Hematopoietic multipotent progenitor cell treated with erythropoietin and hydrocortisone succinate and interleukin-3 and kit ligand, for 15 days (in vitro differentiated cells): ENCODE data around the gene SLC24A3.

Experiments used
- DNase-seq: peaks from one replicate; pipeline ENCODE4 v3.0.0-alpha.2; 2015; ENCODE audit warnings: low spot score

The SLC24A3 gene

GRCh38 chr20:19341348-19342053 is 129.1 kb downstream of the SLC24A3 start:
- no peak for DNase-seq

GRCh38 chr20:19344341-19344740 is 131.9 kb downstream of the SLC24A3 start:
- no peak for DNase-seq

DNA sequence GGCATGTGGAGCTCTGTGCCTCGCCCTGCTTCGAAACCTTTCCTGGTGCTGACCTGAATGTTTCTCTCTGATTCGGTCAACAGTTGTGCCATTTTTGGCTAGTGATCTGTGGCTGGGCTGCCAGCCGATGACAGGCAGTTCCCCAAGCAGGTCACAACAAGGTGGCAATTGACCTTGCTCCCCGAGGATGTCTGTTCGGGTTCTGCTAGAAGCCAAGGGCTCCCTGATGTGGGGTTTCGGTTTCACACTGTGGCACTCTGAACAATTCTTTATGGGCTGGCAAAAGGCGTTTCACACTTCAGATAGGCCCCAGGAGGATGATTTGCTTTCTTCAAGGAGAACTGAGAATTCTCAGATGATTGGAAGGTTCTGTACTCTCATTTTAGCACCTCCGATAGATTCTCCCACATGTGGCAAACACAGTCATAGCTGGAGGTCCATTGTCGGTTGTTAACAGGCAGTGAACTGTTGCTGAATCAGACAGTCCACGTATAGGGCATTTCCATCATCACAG is 135.6 kb downstream of the SLC24A3 start:
- DNase-seq = no peak

- DNase-seq = no peak
Observed at GRCh38 chr20:19348582-19348981, 136.1 kb downstream of the SLC24A3 start.

- no peak for DNase-seq
Observed at GRCh38 chr20:19349879-19350278, 137.4 kb downstream of the SLC24A3 start.

GRCh38 chr20:19351542-19351941 is 139.1 kb downstream of the SLC24A3 start:
- DNase-seq = no peak

GRCh38 chr20:19354950-19355349 is 142.5 kb downstream of the SLC24A3 start:
- no peak for DNase-seq

DNA sequence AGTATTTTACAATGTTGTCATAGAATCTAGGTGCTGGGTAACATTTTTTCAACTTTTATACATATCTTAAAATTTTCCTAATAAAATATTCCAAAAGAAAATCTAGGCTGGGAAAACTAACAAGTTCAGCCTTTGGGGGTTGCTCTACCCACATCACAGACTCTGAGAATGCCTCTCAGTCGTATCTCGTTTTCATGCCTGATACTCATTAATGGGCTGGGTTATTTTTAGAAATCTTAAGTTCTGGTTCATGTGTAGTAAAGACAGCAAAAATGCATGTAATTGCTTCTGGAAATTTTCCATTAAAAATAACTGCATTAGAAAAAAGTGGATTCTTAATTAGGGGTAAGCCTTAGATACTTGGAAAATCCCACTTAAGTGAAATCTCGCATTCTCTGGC is 149.3 kb downstream of the SLC24A3 start:
- no peak for DNase-seq

DNA sequence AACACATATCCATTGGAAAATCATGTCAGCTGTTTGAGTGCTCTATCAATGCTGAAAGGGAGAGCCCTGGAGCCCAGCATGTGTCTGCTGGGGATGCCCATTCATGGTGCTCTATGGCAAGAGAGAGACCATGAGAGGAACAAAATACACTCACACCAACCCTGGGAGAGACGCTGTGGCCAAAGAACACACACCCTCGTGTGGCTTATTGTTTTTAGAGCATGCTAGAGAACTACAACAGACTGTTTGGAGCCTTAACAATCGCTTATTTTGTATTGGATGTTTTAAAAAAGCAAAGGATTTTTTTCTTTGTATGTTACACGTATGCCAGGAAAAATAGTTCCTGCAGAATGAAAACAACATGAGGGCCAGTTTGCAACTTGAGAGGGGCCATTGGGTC is 151.0 kb downstream of the SLC24A3 start:
- DNase-seq = no peak

DNA sequence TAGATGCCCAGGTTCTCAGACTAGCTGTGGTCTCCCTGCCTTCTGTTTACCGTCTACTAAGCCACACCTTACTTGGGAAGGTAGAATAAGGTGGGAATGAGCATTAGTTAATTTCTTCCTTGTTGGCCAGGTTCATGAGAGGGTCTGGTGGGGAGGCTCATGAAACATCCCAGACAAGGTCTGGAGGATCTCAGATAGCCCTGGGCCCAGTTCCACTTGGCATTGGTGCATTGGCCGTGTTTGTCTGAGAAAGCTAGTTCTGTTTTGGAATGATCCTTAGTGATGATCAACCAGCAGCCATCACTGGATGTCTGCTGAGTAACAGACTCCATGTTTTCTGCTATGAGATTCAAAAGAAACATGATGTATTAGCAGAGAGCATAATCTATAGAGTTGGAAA is 155.1 kb downstream of the SLC24A3 start:
- DNase-seq = no peak

DNA sequence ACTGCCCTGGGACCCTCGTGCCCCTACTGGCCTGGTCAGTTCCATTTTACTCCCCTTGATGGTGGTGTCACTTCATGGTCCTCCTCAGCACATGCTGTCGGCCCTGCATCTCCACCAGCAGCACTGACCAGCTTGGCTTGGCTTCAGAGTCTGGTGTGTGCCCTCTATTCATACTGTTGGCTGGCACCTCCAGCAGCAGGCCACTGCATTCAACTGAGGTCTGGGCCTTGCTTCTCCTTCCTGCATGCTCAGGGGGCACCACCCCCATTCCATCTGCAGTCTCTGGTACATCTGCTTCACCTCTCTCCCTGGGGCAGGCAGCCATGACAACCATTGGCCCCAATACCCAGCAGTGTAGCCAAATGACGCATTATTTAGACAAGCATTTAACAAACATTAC is 155.9 kb downstream of the SLC24A3 start:
- DNase-seq = no peak

DNA sequence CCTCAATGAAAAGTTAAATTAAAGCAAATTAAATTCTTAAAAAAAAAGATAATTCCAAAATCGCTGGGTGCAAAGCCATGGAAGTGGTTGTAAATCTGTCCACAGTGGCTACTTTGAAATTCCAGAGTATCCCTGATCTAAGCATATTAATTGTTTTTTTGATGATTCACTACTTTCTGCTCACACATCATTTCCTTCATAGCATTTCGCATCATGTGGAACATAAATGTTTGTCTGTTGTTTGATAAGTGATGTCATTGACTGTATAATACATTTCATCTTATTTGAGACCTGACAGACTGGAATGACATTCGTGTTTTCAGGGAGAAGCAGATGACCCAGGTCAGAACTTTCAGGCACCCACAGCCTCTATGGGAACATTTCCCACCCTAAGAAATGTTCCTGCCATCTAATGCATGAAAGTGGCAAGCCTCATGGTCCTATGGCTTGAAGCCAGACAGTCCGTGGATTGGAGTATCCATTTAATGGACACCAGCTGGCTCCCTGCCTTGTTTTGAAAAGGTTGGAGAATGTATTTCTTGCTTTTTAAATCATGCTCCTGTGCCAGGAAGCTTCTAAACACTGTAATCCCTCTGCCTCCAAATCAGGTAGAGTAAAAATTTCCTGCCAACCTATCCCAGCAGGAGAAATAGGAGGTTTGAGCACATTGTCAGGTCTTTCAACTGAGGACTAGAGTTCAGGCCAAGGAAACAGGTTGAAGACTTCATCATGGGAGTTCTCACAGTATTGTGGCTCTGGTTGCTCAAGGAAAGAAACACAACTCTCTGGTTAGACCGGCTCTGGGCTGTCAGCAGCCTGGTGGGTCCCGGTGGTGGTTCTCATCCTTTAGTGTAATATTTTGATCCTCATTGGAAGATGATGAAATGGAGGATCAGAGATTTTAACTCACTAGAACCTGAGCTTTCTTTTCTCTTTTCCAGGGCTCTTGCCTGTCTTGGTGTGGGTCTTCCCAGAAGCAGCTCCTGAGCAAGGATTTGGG is 157.9 kb downstream of the SLC24A3 start:
- DNase-seq = no peak

DNA sequence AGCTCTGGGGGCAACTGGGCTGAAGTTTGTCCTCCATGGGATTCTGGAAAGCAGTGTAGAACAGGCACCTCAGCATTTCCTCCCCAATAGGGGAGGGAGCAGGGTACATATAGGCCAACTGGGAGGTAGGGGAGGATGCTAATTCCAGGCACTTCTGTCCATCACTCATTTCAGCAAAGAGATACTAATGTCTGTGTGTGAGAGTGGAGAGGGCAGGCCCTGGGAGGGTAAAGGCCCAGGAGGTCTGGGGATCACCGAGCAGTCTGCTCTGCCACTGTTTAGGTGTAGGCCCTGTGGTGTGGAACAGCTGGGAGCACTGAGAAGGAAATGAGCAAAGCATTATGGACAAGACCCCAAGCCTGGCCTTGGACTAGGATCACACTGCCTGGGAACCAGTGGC is 158.7 kb downstream of the SLC24A3 start:
- DNase-seq = no peak

- no peak for DNase-seq
Observed at GRCh38 chr20:19374216-19374615, 161.8 kb downstream of the SLC24A3 start.

GRCh38 chr20:19375395-19375794 is 163.0 kb downstream of the SLC24A3 start:
- DNase-seq = no peak

GRCh38 chr20:19375801-19376200 is 163.4 kb downstream of the SLC24A3 start:
- DNase-seq = no peak

GRCh38 chr20:19376451-19377229 is 164.2 kb downstream of the SLC24A3 start:
- DNase-seq = no peak

- no peak for DNase-seq
Observed at GRCh38 chr20:19378058-19378457, 165.6 kb downstream of the SLC24A3 start.

DNA sequence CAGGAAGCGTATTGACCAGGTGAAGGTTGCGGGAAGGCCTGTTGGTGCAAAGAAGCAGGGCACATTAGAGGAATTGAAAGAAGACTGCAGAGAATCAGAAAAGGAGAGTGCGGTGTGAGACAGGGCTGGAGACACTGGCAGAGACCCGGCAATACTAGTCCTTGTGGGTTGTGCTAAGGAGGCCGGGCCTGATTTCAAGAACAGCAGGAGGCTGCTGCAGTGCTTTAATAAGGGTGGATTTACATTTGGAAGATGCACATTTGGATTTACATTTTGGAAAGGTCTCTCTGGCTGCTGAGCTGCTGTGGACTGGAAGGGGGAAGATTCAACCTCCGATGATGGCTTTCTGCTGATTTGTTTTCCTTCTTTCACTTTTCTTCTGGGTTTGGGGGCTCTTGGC is 167.8 kb downstream of the SLC24A3 start:
- DNase-seq = no peak

GRCh38 chr20:19381947-19382346 is 169.5 kb downstream of the SLC24A3 start:
- DNase-seq = no peak

DNA sequence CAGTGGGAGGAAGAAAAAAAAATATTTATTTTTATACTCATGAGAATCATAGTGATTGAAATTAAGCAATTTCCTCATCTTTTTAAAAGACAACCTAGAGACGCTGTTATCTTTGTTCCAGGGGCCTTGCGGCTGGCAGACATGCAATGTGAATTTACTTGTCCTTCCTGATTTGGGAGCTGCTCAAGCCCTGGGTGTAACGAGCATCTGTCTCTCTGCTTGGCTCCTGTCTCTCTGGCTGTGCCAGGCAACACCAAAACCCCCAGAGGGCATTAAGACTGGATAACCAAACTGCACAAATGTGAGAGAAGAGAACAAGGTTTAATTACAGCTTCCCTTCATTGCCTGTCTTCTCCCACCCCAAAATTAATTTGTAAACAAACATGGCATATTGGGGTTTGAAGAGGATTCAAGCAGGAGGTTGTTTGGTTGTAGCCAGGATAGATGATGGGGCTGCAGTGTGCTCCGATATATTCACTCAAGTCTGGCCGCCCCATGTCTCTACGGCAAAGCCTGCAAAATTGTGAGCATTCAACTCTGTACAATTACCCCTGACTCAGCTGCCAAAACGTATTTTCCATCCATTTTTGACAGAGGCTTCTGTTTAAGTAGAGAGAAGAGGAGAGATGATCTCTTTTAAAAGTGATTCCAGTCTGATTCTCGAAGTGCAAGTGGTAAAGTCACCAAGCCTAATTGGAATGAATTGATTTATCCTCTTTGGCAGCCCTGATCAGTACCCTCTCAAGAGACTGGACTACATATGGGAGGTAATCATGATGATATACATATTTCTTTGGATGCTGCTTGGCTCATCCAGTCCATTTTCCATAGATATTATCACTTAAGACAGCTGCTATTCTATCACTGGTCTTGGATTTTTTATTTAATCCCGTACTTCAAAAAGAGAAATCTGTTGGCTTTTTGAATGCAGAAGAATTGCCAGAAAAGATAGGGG is 170.2 kb downstream of the SLC24A3 start:
- no peak for DNase-seq
